Suprapubic skin (tissue), 3 donors: ENCODE measurements around the gene BAIAP3.

ENCODE experiments used
- POLR2A ChIP-seq, 2 donors: fragments of 450-650 bp; IDR thresholded peaks; one replicate each; pipeline ENCODE4 v1.6.1; 2017; ENCODE audit warnings: antibody characterized with exemption in 2 of 2, mild to moderate bottlenecking in 2 of 2, moderate library complexity in 2 of 2
- TF ChIP-seq, protein P1 (sequence below), 2 donors: fragments of 200-600 bp in 1 of 2; fragments of 450-650 bp in 1 of 2; sonication (generic) in 1 of 2; IDR thresholded peaks; one replicate each; pipeline ENCODE4 v1.5.1; 2016 to 2019; ENCODE audit warnings: antibody characterized with exemption in 2 of 2, mild to moderate bottlenecking in 1 of 2, moderate library complexity in 1 of 2

DNA sequence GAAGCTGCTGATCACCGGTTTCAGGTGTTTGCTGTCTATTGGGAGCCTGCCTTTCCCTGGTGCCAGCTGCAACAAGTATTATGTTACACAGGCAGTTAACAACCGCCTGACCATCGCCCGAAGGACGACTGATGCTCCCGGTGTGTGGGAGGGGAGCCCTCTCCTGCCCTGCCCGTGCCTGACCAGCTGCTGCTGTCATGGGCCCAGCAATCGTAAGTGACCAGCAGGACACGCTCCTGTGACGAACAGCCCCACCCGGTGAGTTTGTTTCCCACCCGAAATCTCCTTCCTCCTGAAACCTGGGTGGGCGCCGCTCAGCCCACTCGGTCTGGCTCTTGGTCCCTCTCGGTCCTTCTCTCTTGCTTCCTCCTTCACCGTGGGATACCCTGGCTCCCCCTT lies 41.9 kb upstream of the BAIAP3 start:
- TF ChIP-seq POLR2A (IDR thresholded peaks at IDR 0.05), result no peak
- TF ChIP-seq, protein P1, sequence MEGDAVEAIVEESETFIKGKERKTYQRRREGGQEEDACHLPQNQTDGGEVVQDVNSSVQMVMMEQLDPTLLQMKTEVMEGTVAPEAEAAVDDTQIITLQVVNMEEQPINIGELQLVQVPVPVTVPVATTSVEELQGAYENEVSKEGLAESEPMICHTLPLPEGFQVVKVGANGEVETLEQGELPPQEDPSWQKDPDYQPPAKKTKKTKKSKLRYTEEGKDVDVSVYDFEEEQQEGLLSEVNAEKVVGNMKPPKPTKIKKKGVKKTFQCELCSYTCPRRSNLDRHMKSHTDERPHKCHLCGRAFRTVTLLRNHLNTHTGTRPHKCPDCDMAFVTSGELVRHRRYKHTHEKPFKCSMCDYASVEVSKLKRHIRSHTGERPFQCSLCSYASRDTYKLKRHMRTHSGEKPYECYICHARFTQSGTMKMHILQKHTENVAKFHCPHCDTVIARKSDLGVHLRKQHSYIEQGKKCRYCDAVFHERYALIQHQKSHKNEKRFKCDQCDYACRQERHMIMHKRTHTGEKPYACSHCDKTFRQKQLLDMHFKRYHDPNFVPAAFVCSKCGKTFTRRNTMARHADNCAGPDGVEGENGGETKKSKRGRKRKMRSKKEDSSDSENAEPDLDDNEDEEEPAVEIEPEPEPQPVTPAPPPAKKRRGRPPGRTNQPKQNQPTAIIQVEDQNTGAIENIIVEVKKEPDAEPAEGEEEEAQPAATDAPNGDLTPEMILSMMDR (IDR thresholded peaks at IDR 0.05), result no peak
